Activated B cell treated with CpG ODN at 0.5 μM for 24 hours (primary cell): Measurements from ENCODE around the gene TMEM11. TPM values are rescaled to one million over a fixed set of nuclear protein-coding genes. Genes with fewer than 3 reads are reported as not detected.

Source experiments
- ATAC-seq: fragments of 200-7000 bp; cut with Tn5 transposase; one replicate; pipeline ENCODE4 v1.10.0; 2021; ENCODE audit warnings: low read depth, mild to moderate bottlenecking, moderate library complexity
- CTCF ChIA-PET: fragments of 350-600 bp; sonication (Branson Sonifier 250); formaldehyde crosslinking; loops from one replicate; lab custom pipeline; 2021; ENCODE audit warnings: antibody characterized with exemption; lab: Charles Lee
- POLR2A ChIA-PET: fragments of 350-600 bp; sonication (Branson Sonifier 250); formaldehyde crosslinking; loops from one replicate; lab custom pipeline; 2021; ENCODE audit warnings: antibody characterized with exemption; lab: Charles Lee
- DNase-seq: peaks from one replicate; pipeline ENCODE4 v3.0.0; 2022
- H3K27ac Mint-ChIP-seq: one replicate; pipeline ENCODE4 v1.8.0; 2020; ENCODE audit warnings: mixed read lengths
- H3K27me3 Mint-ChIP-seq: one replicate; pipeline ENCODE4 v1.8.0; 2021; ENCODE audit warnings: mixed read lengths
- H3K36me3 Mint-ChIP-seq: one replicate; pipeline ENCODE4 v1.8.0; 2021; ENCODE audit warnings: low read depth, mixed read lengths
- H3K4me1 Mint-ChIP-seq: one replicate; pipeline ENCODE4 v1.8.0; 2021; ENCODE audit warnings: mixed read lengths
- H3K4me3 Mint-ChIP-seq: one replicate; pipeline ENCODE4 v1.8.0; 2020; ENCODE audit warnings: mild to moderate bottlenecking, mixed read lengths
- H3K9me3 Mint-ChIP-seq: one replicate; pipeline ENCODE4 v1.8.0; 2020; ENCODE audit warnings: mixed read lengths
- CTCF ChIP-seq: fragments of 200-600 bp; IDR thresholded peaks from one replicate; pipeline ENCODE4 v1.8.0; 2022; ENCODE audit warnings: antibody characterized with exemption, mild to moderate bottlenecking
- intact Hi-C: fragments of 100-400 bp; cut with micrococcal nuclease; formaldehyde crosslinking; loops from one replicate; pipeline ENCODE4 v1.15.1; 2024
- total RNA-seq: library from RNA; stranded (reverse); gene quantifications from 2 replicates; pipeline ENCODE4 v1.2.3, GENCODE V29; 2022

TMEM11 gene
- total RNA-seq, 1 donor from 2014 or later, result 22.2 TPM

GRCh38 chr17:21210411-21211076 lies 3.4 kb downstream of the TMEM11 start:
- H3K9me3 Mint-ChIP-seq, result no peaks in the 10 kb centered on the region
- ATAC-seq (no peak), DNase-seq (no peak)
- intact Hi-C loops, result loop anchor here (5.0 kb wide), 2 partner anchors 188 to 1053 kb away; no protein-coding TSS in a partner anchor
- CTCF ChIA-PET, result interaction anchor here (0.5 kb wide), 1 partner anchor 59 kb away, joined by 3 read pairs; no protein-coding TSS in a partner anchor
- peaks cover 29% of the 10 kb centered on the region for H3K36me3 Mint-ChIP-seq
- peaks cover 43% of the 10 kb centered on the region for H3K4me1 Mint-ChIP-seq
- TF ChIP-seq CTCF, result no peak
- H3K4me3 Mint-ChIP-seq, result no peak overlapping the region
- no peak overlapping the region for H3K27ac Mint-ChIP-seq
- no peaks in the 10 kb centered on the region for H3K27me3 Mint-ChIP-seq
- POLR2A ChIA-PET, result no interaction called here

- CTCF ChIA-PET, result no interaction called here
- Mint-ChIP-seq H3K9me3 (no peaks in the 10 kb centered on the region), H3K27ac (no peak overlapping the region), H3K27me3 (no peaks in the 10 kb centered on the region), H3K36me3 (peaks cover 34% of the 10 kb centered on the region), H3K4me1 (peaks cover 39% of the 10 kb centered on the region), H3K4me3 (no peak overlapping the region)
- TF ChIP-seq CTCF, result no peak
- intact Hi-C loops, result loop anchor here (5.0 kb wide), 2 partner anchors 187 to 1052 kb away; no protein-coding TSS in a partner anchor
- ATAC-seq, result no peak
- DNase-seq, result no peak
- POLR2A ChIA-PET, result no interaction called here
Observed at GRCh38 chr17:21209511-21210175, 4.3 kb downstream of the TMEM11 start.

GRCh38 chr17:21208352-21208751 lies 5.6 kb downstream of the TMEM11 start:
- H3K27ac Mint-ChIP-seq, result no peak overlapping the region
- ATAC-seq (no peak), DNase-seq (no peak)
- intact Hi-C loops, result no loop called here
- ChIA-PET POLR2A (no interaction called here), CTCF (no interaction called here)
- peaks cover 37% of the 10 kb centered on the region for H3K4me1 Mint-ChIP-seq
- no peaks in the 10 kb centered on the region for H3K9me3 Mint-ChIP-seq
- H3K36me3 Mint-ChIP-seq, result peaks cover 31% of the 10 kb centered on the region
- no peak for TF ChIP-seq CTCF
- H3K4me3 Mint-ChIP-seq, result no peak overlapping the region
- no peaks in the 10 kb centered on the region for H3K27me3 Mint-ChIP-seq

GRCh38 chr17:21204935-21205334 lies 9.0 kb downstream of the TMEM11 start:
- Mint-ChIP-seq H3K27ac (no peak overlapping the region), H3K9me3 (no peaks in the 10 kb centered on the region), H3K4me1 (peaks cover 23% of the 10 kb centered on the region), H3K27me3 (no peaks in the 10 kb centered on the region), H3K4me3 (no peak overlapping the region), H3K36me3 (peaks cover 29% of the 10 kb centered on the region)
- TF ChIP-seq CTCF, result no peak
- ChIA-PET CTCF (no interaction called here), POLR2A (no interaction called here)
- intact Hi-C loops, result no loop called here
- no peak for DNase-seq
- no peak for ATAC-seq

GRCh38 chr17:21202512-21202911 lies 11.4 kb downstream of the TMEM11 start:
- intact Hi-C loops, result no loop called here
- no peak overlapping the region for H3K27ac Mint-ChIP-seq
- H3K4me1 Mint-ChIP-seq, result peaks cover 29% of the 10 kb centered on the region
- POLR2A ChIA-PET, result interaction anchor here (0.6 kb wide), 1 partner anchor 11 kb away, joined by 3 read pairs; no protein-coding TSS in a partner anchor
- H3K27me3 Mint-ChIP-seq, result no peaks in the 10 kb centered on the region
- no peaks in the 10 kb centered on the region for H3K9me3 Mint-ChIP-seq
- ATAC-seq (no peak), DNase-seq (no peak)
- CTCF ChIA-PET, result no interaction called here
- no peak for TF ChIP-seq CTCF
- no peak overlapping the region for H3K4me3 Mint-ChIP-seq
- peaks cover 36% of the 10 kb centered on the region for H3K36me3 Mint-ChIP-seq
